ENCODE data around the gene ORM2. TPM values are rescaled to one million over a fixed set of nuclear protein-coding genes. Genes with fewer than 3 reads are reported as not detected.
"Not testable (repeated sequence)": the region's sequence is repeated elsewhere in the genome, so short reads cannot be mapped to it uniquely, and the experiment has no call there.

Gene ORM2
- total and polyA plus RNA-seq, 2 of the 4 experiments (the other 2 are of a cell fraction), result not detected

- DNase-seq, result peak; percentile 78
Measured at GRCh38 chr9:114321759-114322158, 7.9 kb upstream of the ORM2 start.

GRCh38 chr9:114322160-114322818 is 7.4 kb upstream of the ORM2 start:
- Histone ChIP-seq H2BK120ac (ENCODE audit: low read depth, low read length) (peak overlapping the region; percentile 37; the same call in 1 of the 2 replicates), H3K4me2 (ENCODE audit: low read depth, low read length) (0 out of 2 replicates have a peak overlapping the region, but pooled peaks have one; percentile 44), H2BK20ac (ENCODE audit: low read depth, low read length) (peak overlapping the region; percentile 69; the same call in 1 of the 2 replicates), H2AK5ac (ENCODE audit: low read depth, low read length) (peak overlapping the region; percentile 52)
- H3K9me3 ChIP-seq (ENCODE audit: control insufficient read depth, insufficient read depth, low read length); H3K79me1 ChIP-seq (ENCODE audit: low read depth in 1 of 2, low read length in 2 of 2); CTCF ChIA-PET; H3K23ac ChIP-seq (ENCODE audit: low read depth, low read length); H4K5ac ChIP-seq (ENCODE audit: low read depth, low read length); H3K4me1 ChIP-seq (ENCODE audit: control insufficient read depth, insufficient read depth, low read length); H3K36me3 ChIP-seq (ENCODE audit: control insufficient read depth, insufficient read depth, low read length); H2BK15ac ChIP-seq (ENCODE audit: low read depth, low read length); H3K56ac ChIP-seq (ENCODE audit: extremely low read depth, insufficient read depth, low read length); H3K18ac ChIP-seq (ENCODE audit: low read depth, low read length); in situ Hi-C loops (cut with MboI; ENCODE audit: low sequenced_read_pairs); H4K20me1 ChIP-seq (ENCODE audit: insufficient read depth, low read length); H4K8ac ChIP-seq (ENCODE audit: low read depth in 2 of 2, low read length in 2 of 2); H2AFZ ChIP-seq (replicated peaks; ENCODE audit: low read length, poor library complexity); H2AK9ac ChIP-seq (replicated peaks; ENCODE audit: low read depth, low read length, poor library complexity); H3K4ac ChIP-seq (ENCODE audit: low read depth, low read length); H3K14ac ChIP-seq (replicated peaks; ENCODE audit: low read depth, low read length); H2BK5ac ChIP-seq (ENCODE audit: low read depth, low read length, poor library complexity, severe bottlenecking); intact Hi-C loops (cut with micrococcal nuclease); H3K9me1 ChIP-seq (ENCODE audit: insufficient read depth, low read length); H3K9ac ChIP-seq (ENCODE audit: low read depth, low read length); H4K91ac ChIP-seq (ENCODE audit: insufficient read depth, low read depth, low read length); H3K27ac ChIP-seq (ENCODE audit: insufficient read depth, low read length); H3K27me3 ChIP-seq (ENCODE audit: control insufficient read depth, insufficient read depth, low read length); BruUV-seq (replicated peaks); dilution Hi-C loops (cut with HindIII; ENCODE audit: low sequenced_read_pairs, unreplicated experiment); H3K4me3 ChIP-seq (ENCODE audit: insufficient read depth, low read depth, low read length); POLR2A ChIA-PET (ENCODE audit: unreplicated experiment): not testable (repeated sequence)
- ATAC-seq (ENCODE audit: low read depth) (peak; percentile 47), DNase-seq (peak; percentile 65)
- WGBS, 2 experiments (ENCODE audit: extremely low coverage in 2 of 2, insufficient read length in 1 of 2), result no CpG with 5 or more reads among the region's 12 CpGs

More at GRCh38 chr9:114321759-114322158, 7.9 kb upstream of the ORM2 start:
- in situ Hi-C loops (cut with MboI; ENCODE audit: low sequenced_read_pairs) (no loop called here), dilution Hi-C loops (cut with HindIII; ENCODE audit: low sequenced_read_pairs, unreplicated experiment) (no loop called here), intact Hi-C loops (cut with micrococcal nuclease) (no loop called here)
- Histone ChIP-seq H3K23ac (ENCODE audit: low read depth, low read length) (no peak overlapping the region), H4K5ac (ENCODE audit: low read depth, low read length) (no peak overlapping the region), H3K14ac (replicated peaks; ENCODE audit: low read depth, low read length) (no peak overlapping the region), H2AK9ac (replicated peaks; ENCODE audit: low read depth, low read length, poor library complexity) (no peak overlapping the region), H3K27me3 (ENCODE audit: control insufficient read depth, insufficient read depth, low read length) (0 out of 2 replicates have a peak, but pooled peaks cover 2% of the 10 kb centered on the region), H3K9me3 (ENCODE audit: control insufficient read depth, insufficient read depth, low read length) (no peaks in the 10 kb centered on the region), H4K91ac (ENCODE audit: insufficient read depth, low read depth, low read length) (no peak overlapping the region), H2BK5ac (ENCODE audit: low read depth, low read length, poor library complexity, severe bottlenecking) (no peak overlapping the region), H3K4me3 (ENCODE audit: insufficient read depth, low read depth, low read length) (no peak overlapping the region), H4K8ac (ENCODE audit: low read depth in 2 of 2, low read length in 2 of 2) (no peak overlapping the region), H3K27ac (ENCODE audit: insufficient read depth, low read length) (no peak overlapping the region; the same call in 1 of the 2 replicates), H4K20me1 (ENCODE audit: insufficient read depth, low read length) (no peaks in the 10 kb centered on the region), H2AFZ (replicated peaks; ENCODE audit: low read length, poor library complexity) (no peak overlapping the region), H3K56ac (ENCODE audit: extremely low read depth, insufficient read depth, low read length) (no peak overlapping the region), H3K4ac (ENCODE audit: low read depth, low read length) (no peak overlapping the region), H2BK120ac (ENCODE audit: low read depth, low read length) (no peak overlapping the region), H3K36me3 (ENCODE audit: control insufficient read depth, insufficient read depth, low read length) (no peaks in the 10 kb centered on the region), H2BK20ac (ENCODE audit: low read depth, low read length) (no peak overlapping the region), H3K4me1 (ENCODE audit: control insufficient read depth, insufficient read depth, low read length) (peaks cover 6% of the 10 kb centered on the region), H3K9me1 (ENCODE audit: insufficient read depth, low read length) (peaks cover 10% of the 10 kb centered on the region; the same call in 1 of the 2 replicates), H3K18ac (ENCODE audit: low read depth, low read length) (no peak overlapping the region), H3K79me1 (ENCODE audit: low read depth in 1 of 2, low read length in 2 of 2) (no peaks in the 10 kb centered on the region), H2BK15ac (ENCODE audit: low read depth, low read length) (no peak overlapping the region), H2AK5ac (ENCODE audit: low read depth, low read length) (peak overlapping the region; percentile 52; the same call in 1 of the 2 replicates), H3K9ac (ENCODE audit: low read depth, low read length) (no peak overlapping the region), H3K4me2 (ENCODE audit: low read depth, low read length) (no peak overlapping the region)
- TF ChIP-seq MXI1 (IDR thresholded peaks at IDR 0.05; ENCODE audit: borderline replicate concordance, low read depth, low read length), result no peak
- peak; percentile 9; the same call in 1 of the 2 replicates for TF ChIP-seq BHLHE40 (IDR thresholded peaks at IDR 0.05; ENCODE audit: low read depth, low read length)
- TF ChIP-seq FOS (IDR thresholded peaks at IDR 0.05; ENCODE audit: low read depth, low read length), result peak; percentile 64
- ChIA-PET POLR2A (ENCODE audit: unreplicated experiment) (no interaction called here), CTCF (no interaction called here)
- no CpG with 5 or more reads among the region's 8 CpGs for WGBS, 2 experiments (ENCODE audit: extremely low coverage in 2 of 2, insufficient read length in 1 of 2)
- no TSS peak for BruUV-seq (replicated peaks)
- peak; percentile 55 for ATAC-seq (ENCODE audit: low read depth)

All from IMR-90 (cell line).